NCI-H1417 treated with DMSO at 0.1 percent for 48 hours (cell line): Measurements from ENCODE around the gene APRT.
"Not testable (repeated sequence)": the region's sequence is repeated elsewhere in the genome, so short reads cannot be mapped to it uniquely, and the experiment has no call there.

Experiments
- DNase-seq: peaks from one replicate; lab custom pipeline; 2025; lab: John Stamatoyannopoulos, UW

Gene APRT

DNA sequence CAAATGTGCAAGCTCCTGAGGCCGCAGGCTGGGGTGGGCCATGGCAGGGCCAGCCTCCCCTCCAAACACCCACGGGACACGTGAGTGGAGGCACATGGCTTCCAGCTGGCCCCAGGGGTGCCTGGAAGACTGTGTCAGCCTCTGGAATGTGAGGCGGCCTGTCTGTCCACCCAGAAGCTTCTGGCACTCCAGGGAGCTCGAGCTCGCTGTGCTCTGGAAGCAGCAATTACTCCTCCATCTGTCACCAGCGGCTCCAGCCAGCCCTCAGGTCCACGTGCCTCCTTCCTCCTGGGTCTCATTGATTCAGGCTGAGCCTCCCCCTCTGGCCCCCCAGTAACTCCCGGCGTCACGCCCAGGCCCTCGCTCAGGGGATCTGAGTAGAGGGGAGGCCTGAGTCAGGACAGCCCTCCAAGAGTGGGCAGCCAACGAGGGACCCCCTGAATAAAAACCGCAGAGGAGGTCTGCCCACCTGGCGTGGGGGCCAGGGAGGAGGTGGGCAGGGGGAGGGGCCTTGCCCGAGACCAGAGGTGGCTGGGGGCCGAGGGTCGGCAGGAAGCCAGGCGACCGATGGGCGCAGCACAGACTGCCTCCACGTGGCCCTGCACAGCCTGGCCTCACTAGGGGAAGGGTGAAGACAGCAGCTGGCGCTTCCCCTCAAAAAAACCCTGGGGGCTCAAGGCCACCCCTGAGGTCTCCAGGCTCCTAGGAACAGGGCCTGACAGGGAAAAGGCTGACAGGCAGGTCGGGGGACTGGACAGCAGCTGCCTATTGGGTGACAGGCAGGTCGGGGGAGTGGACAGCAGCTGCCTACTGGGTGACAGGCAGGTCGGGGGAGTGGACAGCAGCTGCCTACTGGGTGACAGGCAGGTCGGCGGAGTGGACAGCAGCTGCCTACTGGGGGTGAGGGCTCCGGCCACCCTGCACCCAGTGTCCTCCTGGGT, 38.6 kb downstream of the APRT start:
- no peak for DNase-seq

DNA sequence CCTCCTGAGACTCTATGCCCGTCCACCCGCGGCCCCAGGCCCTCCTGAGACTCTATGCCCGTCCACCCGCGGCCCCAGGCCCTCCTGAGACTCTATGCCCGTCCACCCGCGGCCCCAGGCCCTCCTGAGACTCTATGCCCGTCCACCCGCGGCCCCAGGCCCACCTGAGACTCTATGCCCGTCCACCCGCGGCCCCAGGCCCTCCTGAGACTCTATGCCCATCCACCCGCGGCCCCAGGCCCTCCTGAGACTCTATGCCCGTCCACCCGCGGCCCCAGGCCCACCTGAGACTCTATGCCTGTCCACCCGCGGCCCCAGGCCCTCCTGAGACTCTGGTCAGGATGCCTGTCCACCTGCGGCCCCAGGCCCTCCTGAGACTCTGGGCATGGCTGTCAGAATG, 39.9 kb downstream of the APRT start:
- not testable (repeated sequence) for DNase-seq

- DNase-seq: no peak
Measured at GRCh38 chr16:88771294-88771772, 40.4 kb downstream of the APRT start.

DNA sequence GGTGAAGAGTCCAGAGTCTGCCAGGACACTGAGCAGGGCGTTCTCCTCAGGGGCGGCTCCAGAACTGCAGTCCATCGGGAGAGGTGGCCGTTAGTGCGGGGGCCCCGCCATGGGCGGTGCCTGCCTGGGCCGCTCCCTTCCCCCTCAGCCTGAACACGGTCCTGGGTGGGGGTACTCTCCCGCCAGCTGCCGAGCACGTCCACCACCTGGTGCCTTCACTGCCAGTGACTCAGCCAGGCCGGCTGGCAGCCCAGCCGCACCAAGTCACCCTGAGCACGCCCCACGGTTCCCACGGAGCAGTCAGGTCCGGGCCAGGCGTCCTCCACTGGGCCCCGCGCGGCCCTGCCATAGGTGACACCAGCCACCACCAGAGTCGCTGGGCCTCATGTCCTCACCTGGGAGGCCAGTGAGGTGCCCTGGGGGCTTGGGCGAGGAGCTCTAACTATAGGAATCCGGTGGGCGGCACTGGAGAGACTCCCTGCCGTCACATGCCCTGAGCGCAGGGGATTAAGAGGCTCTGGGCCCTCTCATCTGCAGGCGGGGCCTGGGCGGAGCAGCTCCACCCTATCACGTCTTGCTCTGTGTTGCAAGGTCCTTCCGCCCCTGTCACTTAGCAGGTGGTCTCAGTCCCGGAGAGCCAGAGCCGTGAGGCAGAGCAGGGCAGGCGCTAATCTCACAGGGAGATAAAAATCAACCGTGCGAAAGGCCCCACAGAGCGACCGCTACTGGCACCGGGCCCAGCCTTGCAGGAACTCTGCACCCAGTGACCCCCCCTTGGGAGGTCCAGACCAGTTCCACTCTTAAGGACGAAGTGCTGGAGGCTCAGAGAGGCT, 41.1 kb downstream of the APRT start:
- DNase-seq: no peak

- DNase-seq: no peak
Measured at GRCh38 chr16:88769617-88770460, 41.9 kb downstream of the APRT start.

GRCh38 chr16:88768071-88768783, 43.5 kb downstream of the APRT start:
- DNase-seq: no peak

DNA sequence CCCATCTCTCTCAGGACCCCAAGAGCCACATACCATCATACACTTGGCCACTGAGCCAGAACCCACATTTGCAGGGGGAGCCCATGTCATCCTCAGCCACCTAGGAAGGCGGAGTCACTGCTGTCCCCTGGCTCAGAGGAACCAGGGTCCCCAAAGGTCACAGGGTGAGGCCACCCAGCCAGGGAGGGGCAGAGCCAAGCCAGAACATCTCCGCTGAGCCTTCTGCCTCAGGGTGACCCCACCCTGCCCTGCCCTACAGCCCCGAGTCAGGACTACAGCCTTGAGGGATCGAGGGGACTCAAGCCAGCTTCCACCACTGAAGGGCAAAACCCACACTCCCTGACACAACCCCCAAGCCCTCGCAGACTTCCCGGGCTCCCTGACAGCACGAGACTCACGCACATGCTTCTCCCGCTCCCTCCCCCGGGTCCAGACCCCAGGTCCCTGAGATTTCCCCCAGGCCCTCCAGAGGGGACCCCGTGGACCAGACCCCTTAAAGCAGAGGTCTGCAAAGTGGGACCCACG, 44.1 kb downstream of the APRT start:
- DNase-seq: no peak

- no peak for DNase-seq
Measured at GRCh38 chr16:88766975-88767374, 44.8 kb downstream of the APRT start.

- no peak for DNase-seq
Measured at GRCh38 chr16:88764913-88765349, 46.8 kb downstream of the APRT start.

DNA sequence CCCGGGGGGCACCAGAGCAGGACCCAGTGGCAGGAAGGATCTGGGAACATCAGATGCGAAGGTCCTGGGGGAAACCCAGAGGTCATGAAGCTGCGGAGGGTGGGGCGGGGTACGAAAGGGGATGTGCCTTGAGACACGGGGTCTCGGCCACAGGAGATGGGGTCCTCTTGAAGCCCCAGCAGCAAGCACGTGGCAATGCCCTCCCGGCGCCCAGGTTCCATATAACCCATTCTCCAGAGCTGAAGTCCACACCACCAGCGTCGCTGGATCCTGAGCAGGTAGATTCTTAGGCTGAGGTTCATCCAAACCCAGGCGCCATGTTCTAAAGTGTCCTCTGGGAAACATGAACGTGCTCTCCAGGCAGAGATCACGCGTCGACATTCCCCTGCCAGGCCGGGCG, 47.6 kb downstream of the APRT start:
- DNase-seq: no peak

DNA sequence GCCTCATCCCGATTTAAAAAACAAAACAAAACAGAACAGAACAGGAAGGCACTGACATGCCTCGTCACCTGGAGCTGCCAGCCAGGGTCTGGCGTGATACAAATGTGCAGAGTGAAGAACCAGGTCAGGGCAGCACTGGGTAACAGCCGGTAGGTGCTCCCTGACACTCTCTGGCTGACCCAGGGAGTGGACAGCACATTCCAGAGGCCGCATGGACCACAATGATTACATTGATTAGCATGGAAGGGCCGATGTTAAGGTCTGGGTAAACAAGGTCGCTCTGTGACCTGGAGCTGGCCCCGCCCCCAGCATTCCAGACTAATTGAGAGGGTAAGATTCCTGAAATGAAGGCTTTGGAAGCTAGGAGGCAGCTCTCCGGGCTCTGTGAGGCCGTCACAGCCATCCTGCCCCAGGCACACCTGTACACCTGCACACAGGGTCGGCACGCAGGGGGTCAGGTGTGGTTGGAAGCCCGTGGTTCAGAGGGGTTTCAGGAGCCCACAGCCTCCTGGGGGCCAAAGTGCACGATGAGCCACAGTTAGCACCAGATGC, 48.1 kb downstream of the APRT start:
- DNase-seq: no peak

GRCh38 chr16:88762941-88763340, 48.8 kb downstream of the APRT start:
- no peak for DNase-seq

- DNase-seq: no peak
Measured at GRCh38 chr16:88762258-88762870, 49.4 kb downstream of the APRT start.

- no peak for DNase-seq
Measured at GRCh38 chr16:88761830-88762229, 49.9 kb downstream of the APRT start.

GRCh38 chr16:88761143-88761534, 50.6 kb downstream of the APRT start:
- no peak for DNase-seq

GRCh38 chr16:88760424-88761142, 51.1 kb downstream of the APRT start:
- no peak for DNase-seq

DNA sequence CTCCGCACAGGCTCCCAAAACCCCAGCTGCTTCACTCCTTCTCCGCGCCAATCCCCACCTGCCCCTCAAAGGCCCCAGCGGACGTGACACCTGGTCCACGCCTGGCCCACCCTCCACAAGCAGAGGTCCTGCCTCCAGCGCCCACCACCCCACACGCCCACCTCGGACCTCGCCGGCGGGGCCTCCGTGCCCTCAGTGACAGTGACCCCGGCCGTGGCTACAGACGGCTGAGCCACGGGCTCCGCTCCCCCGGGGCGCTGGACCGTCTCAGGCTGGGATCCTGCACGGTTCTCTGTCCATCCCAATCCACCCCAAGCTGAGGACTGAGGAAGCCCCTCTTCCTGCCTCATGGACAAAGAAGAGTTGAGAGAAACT, 51.8 kb downstream of the APRT start:
- DNase-seq: no peak
